Mesendoderm (in vitro differentiated cells): Measurements from ENCODE around the gene CDH23.

Experiments used
- DNase-seq: peaks from one replicate; pipeline ENCODE4 v3.0.0; 2013
- H2AK5ac ChIP-seq: 2 replicates; pipeline ENCODE4 v1.6.1; 2013; ENCODE audit warnings: low read length, inconsistent platforms
- H2BK120ac ChIP-seq: 2 replicates; pipeline ENCODE4 v1.6.1; 2013; ENCODE audit warnings: low read depth, mild to moderate bottlenecking, low read length, moderate library complexity, mixed read lengths
- H2BK15ac ChIP-seq: replicated peaks from 2 replicates; pipeline ENCODE4 v1.6.1; 2013; ENCODE audit warnings: low read depth, mild to moderate bottlenecking, moderate library complexity
- H2BK5ac ChIP-seq: 2 replicates; pipeline ENCODE4 v1.6.1; 2013; ENCODE audit warnings: low read length, inconsistent platforms
- H3K18ac ChIP-seq: 2 replicates; pipeline ENCODE4 v1.6.1; 2013; ENCODE audit warnings: mild to moderate bottlenecking, low read length, mixed read lengths
- H3K23ac ChIP-seq: one replicate; pipeline ENCODE4 v1.6.1; 2013; ENCODE audit warnings: low read length
- H3K27ac ChIP-seq: 2 replicates; pipeline ENCODE4 v1.5.1; 2013; ENCODE audit warnings: low read depth, mild to moderate bottlenecking, inconsistent platforms, low read length, moderate library complexity
- H3K27me3 ChIP-seq: 2 replicates; pipeline ENCODE4 v1.6.1; 2013; ENCODE audit warnings: low read length, control low read depth, mild to moderate bottlenecking, inconsistent platforms; ENCODE audit not compliant: insufficient read depth, poor library complexity
- H3K36me3 ChIP-seq: 2 replicates; pipeline ENCODE4 v1.6.1; 2013; ENCODE audit warnings: low read length, inconsistent platforms; ENCODE audit not compliant: control insufficient read depth, insufficient read depth
- H3K4ac ChIP-seq: one replicate; pipeline ENCODE4 v1.6.1; 2013; ENCODE audit warnings: low read depth, mild to moderate bottlenecking, low read length, moderate library complexity
- H3K4me1 ChIP-seq: 2 replicates; pipeline ENCODE4 v1.6.1; 2013; ENCODE audit warnings: low read depth, low read length, inconsistent platforms; ENCODE audit not compliant: control insufficient read depth
- H3K4me2 ChIP-seq: 2 replicates; pipeline ENCODE4 v1.6.1; 2013; ENCODE audit warnings: low read length
- H3K4me3 ChIP-seq: 2 replicates; pipeline ENCODE4 v1.5.1; 2013; ENCODE audit warnings: mild to moderate bottlenecking, low read length
- H3K56ac ChIP-seq: one replicate; pipeline ENCODE4 v1.6.1; 2013; ENCODE audit warnings: low read length
- H3K79me1 ChIP-seq: 2 replicates; pipeline ENCODE4 v1.6.1; 2013; ENCODE audit warnings: low read length, inconsistent platforms
- H3K79me2 ChIP-seq: 2 replicates; pipeline ENCODE4 v1.6.1; 2013; ENCODE audit warnings: mild to moderate bottlenecking, low read length; ENCODE audit not compliant: control insufficient read depth, insufficient read depth
- H3K9ac ChIP-seq: 2 replicates; pipeline ENCODE4 v1.6.1; 2013; ENCODE audit warnings: low read length, inconsistent platforms
- H4K5ac ChIP-seq: one replicate; pipeline ENCODE4 v1.6.1; 2013; ENCODE audit warnings: low read length
- H4K8ac ChIP-seq: one replicate; pipeline ENCODE4 v1.6.1; 2013; ENCODE audit warnings: low read depth, mild to moderate bottlenecking, control low read depth, low read length, moderate library complexity
- WGBS: extraction: QIAGEN DNeasy Blood & Tissue Kit; methylation state at CpG from one replicate; pipeline ENCODE4 v1.1.7; 2013; ENCODE audit warnings: low lambda C conversion rate, missing lambda C conversion rate; ENCODE audit not compliant: insufficient coverage; ENCODE audit errors: extremely low coverage; 5-methylcytosine and 5-hydroxymethylcytosine counted together

Gene CDH23

GRCh38 chr10:71554671-71555070 is 158.0 kb downstream of the CDH23 start:
- DNase-seq: no peak
- no CpG with 5 or more reads among the region's 2 CpGs for WGBS
- Histone ChIP-seq H2BK15ac (no peak overlapping the region), H3K56ac (no peak overlapping the region), H2BK5ac (no peak overlapping the region), H3K27me3 (no peaks in the 10 kb centered on the region), H3K4ac (no peak overlapping the region), H2AK5ac (no peak overlapping the region), H3K27ac (no peak overlapping the region), H3K18ac (no peak overlapping the region), H3K9ac (no peak overlapping the region), H3K36me3 (no peaks in the 10 kb centered on the region), H3K4me3 (no peak overlapping the region), H3K79me1 (no peaks in the 10 kb centered on the region), H4K8ac (no peak overlapping the region), H3K4me2 (no peak overlapping the region), H2BK120ac (no peak overlapping the region), H3K4me1 (peaks cover 5% of the 10 kb centered on the region), H3K23ac (no peak overlapping the region), H3K79me2 (no peaks in the 10 kb centered on the region), H4K5ac (no peak overlapping the region)

DNA sequence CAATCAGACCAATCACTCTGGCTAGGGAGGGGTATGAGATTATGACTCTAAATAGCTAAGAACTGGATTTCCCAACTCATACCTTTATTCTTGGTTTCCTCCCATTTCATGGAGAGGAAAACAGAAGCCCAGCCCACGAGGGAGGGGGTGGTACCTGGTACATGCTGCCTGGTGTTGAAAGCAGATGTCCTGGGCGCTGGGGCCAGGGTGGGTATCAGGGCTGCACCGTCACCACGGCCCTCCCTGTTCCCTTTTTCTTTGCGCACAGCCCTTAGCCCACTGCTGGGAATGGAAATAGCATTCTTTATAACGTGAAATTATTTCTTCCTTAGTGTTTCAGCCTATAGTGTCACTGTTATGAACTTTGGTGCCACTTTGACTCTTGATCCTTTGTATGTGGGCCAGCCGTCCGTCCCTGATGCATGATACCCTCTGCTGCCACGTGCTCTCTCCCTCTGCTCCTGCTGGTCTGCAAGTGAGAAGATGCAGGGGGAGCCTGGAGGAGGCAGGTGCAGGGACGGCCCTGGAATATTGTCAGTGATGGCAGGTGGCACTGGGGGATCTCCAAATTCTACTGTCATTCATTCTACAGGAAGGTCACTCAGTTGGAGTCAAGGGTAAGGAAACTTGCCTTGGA is 158.5 kb downstream of the CDH23 start:
- Histone ChIP-seq H3K4me1 (peaks cover 5% of the 10 kb centered on the region), H3K27ac (no peak overlapping the region), H2AK5ac (no peak overlapping the region), H4K5ac (no peak overlapping the region), H3K79me2 (no peaks in the 10 kb centered on the region), H3K4me2 (no peak overlapping the region), H4K8ac (no peak overlapping the region), H3K23ac (no peak overlapping the region), H3K27me3 (no peaks in the 10 kb centered on the region), H2BK15ac (no peak overlapping the region), H2BK5ac (no peak overlapping the region), H3K9ac (no peak overlapping the region), H3K4ac (no peak overlapping the region), H3K36me3 (no peaks in the 10 kb centered on the region), H3K56ac (no peak overlapping the region), H3K79me1 (no peaks in the 10 kb centered on the region), H2BK120ac (no peak overlapping the region), H3K18ac (no peak overlapping the region), H3K4me3 (no peak overlapping the region)
- DNase-seq: no peak
- no CpG with 5 or more reads among the region's 10 CpGs for WGBS

DNA sequence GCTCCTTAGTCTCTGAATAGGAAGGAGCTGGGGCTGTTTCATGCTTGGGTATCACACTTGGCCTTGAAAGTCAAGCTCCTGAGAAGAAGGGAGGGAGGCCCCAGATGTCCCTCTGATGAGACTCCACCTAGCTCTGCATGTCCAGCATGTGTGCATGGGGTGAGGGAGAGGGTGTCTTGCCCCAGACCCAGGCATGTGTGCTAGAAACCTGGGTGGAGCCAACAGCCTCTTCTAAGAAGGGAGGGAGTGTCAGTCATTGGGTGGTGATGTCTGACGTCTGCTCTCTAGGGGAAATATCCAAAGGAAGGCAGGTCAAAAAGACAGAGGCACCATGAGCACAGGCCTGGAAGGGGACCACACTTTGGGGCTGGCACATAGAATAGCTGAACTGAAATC is 159.0 kb downstream of the CDH23 start:
- Histone ChIP-seq H3K18ac (no peak overlapping the region), H2BK120ac (no peak overlapping the region), H3K27ac (no peak overlapping the region), H3K9ac (no peak overlapping the region), H3K4me3 (no peak overlapping the region), H3K4me2 (no peak overlapping the region), H3K4me1 (peaks cover 5% of the 10 kb centered on the region), H4K5ac (no peak overlapping the region), H3K23ac (no peak overlapping the region), H3K27me3 (no peaks in the 10 kb centered on the region), H4K8ac (no peak overlapping the region), H3K4ac (no peak overlapping the region), H3K79me1 (no peaks in the 10 kb centered on the region), H2BK15ac (no peak overlapping the region), H3K56ac (no peak overlapping the region), H2BK5ac (no peak overlapping the region), H2AK5ac (no peak overlapping the region), H3K36me3 (no peaks in the 10 kb centered on the region), H3K79me2 (no peaks in the 10 kb centered on the region)
- WGBS: no CpG with 5 or more reads among the region's 1 CpG
- DNase-seq: no peak

DNA sequence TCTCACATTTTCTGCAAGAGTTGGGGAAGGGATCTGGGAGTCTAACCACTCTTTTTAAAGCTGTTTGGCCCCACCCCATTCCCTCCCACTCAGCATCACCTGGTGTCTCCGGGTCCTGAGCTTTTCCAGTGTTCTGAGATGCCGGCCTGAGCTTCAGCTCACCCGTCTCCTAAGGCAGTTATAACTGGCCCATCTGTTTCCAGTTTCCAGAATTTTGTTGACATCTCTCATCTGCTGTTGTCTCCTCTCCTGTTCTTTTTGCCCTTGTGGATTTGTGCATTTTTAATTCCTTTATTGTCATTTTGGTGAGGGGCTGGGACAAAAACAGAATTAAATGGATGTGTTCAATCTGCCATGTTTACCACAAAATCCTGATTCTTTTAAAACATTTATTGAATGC is 162.3 kb downstream of the CDH23 start:
- no peak overlapping the region for H4K8ac ChIP-seq
- H3K4me1 ChIP-seq: no peaks in the 10 kb centered on the region
- H4K5ac ChIP-seq: no peak overlapping the region
- no peaks in the 10 kb centered on the region for H3K79me1 ChIP-seq
- no peaks in the 10 kb centered on the region for H3K79me2 ChIP-seq
- H3K4me3 ChIP-seq: no peak overlapping the region
- no peak overlapping the region for H3K4ac ChIP-seq
- H2BK120ac ChIP-seq: no peak overlapping the region
- no peak overlapping the region for H3K9ac ChIP-seq
- no peak for DNase-seq
- H3K4me2 ChIP-seq: no peak overlapping the region
- no CpG with 5 or more reads among the region's 3 CpGs for WGBS
- H3K18ac ChIP-seq: no peak overlapping the region
- H3K56ac ChIP-seq: no peak overlapping the region
- H2BK15ac ChIP-seq: no peak overlapping the region
- H3K27ac ChIP-seq: no peak overlapping the region
- H3K27me3 ChIP-seq: no peaks in the 10 kb centered on the region
- no peak overlapping the region for H2AK5ac ChIP-seq
- H2BK5ac ChIP-seq: no peak overlapping the region
- H3K36me3 ChIP-seq: no peaks in the 10 kb centered on the region
- no peak overlapping the region for H3K23ac ChIP-seq

GRCh38 chr10:71561003-71561574 is 164.4 kb downstream of the CDH23 start:
- Histone ChIP-seq H3K4ac (no peak overlapping the region), H3K23ac (no peak overlapping the region), H4K8ac (no peak overlapping the region), H3K36me3 (no peaks in the 10 kb centered on the region), H2AK5ac (no peak overlapping the region), H4K5ac (no peak overlapping the region), H3K18ac (no peak overlapping the region), H3K4me3 (no peak overlapping the region), H2BK15ac (no peak overlapping the region), H3K4me2 (no peak overlapping the region), H3K56ac (no peak overlapping the region), H2BK5ac (no peak overlapping the region), H3K9ac (no peak overlapping the region), H2BK120ac (no peak overlapping the region), H3K27ac (no peak overlapping the region), H3K4me1 (no peaks in the 10 kb centered on the region), H3K79me1 (no peaks in the 10 kb centered on the region), H3K27me3 (no peaks in the 10 kb centered on the region), H3K79me2 (no peaks in the 10 kb centered on the region)
- 100% methylated on average over 2 of the region's 5 CpGs for WGBS
- DNase-seq: no peak

DNA sequence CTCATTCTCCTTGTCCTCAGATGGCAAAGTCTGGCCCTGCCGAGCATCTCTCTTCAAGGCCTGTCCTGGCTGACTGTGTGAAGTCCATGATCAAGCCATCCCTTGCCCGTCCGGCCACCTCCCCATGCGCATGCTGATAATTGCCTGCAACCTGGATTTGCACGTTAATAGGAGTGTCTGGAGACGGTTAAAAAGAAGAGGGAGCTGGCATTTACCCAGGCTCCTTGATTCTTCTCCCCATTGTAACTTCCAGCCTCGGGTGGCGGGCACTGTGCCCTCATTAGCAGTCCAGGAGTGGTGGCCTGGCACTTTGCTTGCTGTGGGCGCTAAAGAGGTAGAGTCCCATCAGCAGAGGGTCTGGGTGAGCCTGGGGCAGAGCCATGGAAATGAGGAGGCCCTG is 165.5 kb downstream of the CDH23 start:
- Histone ChIP-seq H4K5ac (no peak overlapping the region), H3K27ac (no peak overlapping the region), H4K8ac (no peak overlapping the region), H3K4me2 (no peak overlapping the region), H2BK120ac (no peak overlapping the region), H3K4me1 (no peaks in the 10 kb centered on the region), H3K56ac (no peak overlapping the region), H2BK5ac (no peak overlapping the region), H3K23ac (no peak overlapping the region), H3K4ac (no peak overlapping the region), H3K79me2 (no peaks in the 10 kb centered on the region), H2BK15ac (no peak overlapping the region), H3K27me3 (no peaks in the 10 kb centered on the region), H2AK5ac (no peak overlapping the region), H3K9ac (no peak overlapping the region), H3K36me3 (no peaks in the 10 kb centered on the region), H3K4me3 (no peak overlapping the region), H3K18ac (no peak overlapping the region), H3K79me1 (no peaks in the 10 kb centered on the region)
- no peak for DNase-seq
- WGBS: no CpG with 5 or more reads among the region's 9 CpGs
